GM18868 (cell line): ENCODE measurements around the gene CEP131.
"Not testable (repeated sequence)": the region's sequence is repeated elsewhere in the genome, so short reads cannot be mapped to it uniquely, and the experiment has no call there.

Experiments
- ATAC-seq: cut with Tn5 transposase; IDR thresholded peaks from one replicate; pipeline ENCODE4 v1.9.1; 2021; ENCODE audit warnings: mild to moderate bottlenecking, moderate library complexity; ENCODE audit not compliant: unreplicated experiment

The CEP131 gene

GRCh38 chr17:81228834-81229665 lies 6.3 kb upstream of the CEP131 start:
- no peak for ATAC-seq

- ATAC-seq = no peak
These were observed 5.7 kb upstream of the CEP131 start for GRCh38 chr17:81228420-81228819.

- not testable (repeated sequence) for ATAC-seq
These were observed 4.9 kb upstream of the CEP131 start for GRCh38 chr17:81227630-81228029.

- no peak for ATAC-seq
These were observed 981 bp upstream of the CEP131 start for GRCh38 chr17:81223762-81224130.

DNA sequence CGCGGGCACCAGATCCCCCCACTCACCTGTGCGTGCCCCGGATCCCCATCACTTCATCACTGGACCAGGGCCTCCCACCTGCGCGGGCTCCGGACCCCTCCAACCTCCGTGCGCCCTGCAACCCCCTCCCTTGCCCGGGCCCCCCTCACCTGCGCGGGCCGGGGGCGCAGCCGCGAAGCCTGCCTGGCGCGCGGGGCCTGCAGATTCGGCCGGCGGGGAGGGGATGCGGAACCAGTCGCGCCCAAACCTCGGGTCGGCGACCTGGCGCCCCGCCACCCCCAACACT lies 202 bp downstream of the CEP131 start:
- ATAC-seq = no peak

- ATAC-seq = no peak
These were observed 734 bp downstream of the CEP131 start for GRCh38 chr17:81221842-81222619.

DNA sequence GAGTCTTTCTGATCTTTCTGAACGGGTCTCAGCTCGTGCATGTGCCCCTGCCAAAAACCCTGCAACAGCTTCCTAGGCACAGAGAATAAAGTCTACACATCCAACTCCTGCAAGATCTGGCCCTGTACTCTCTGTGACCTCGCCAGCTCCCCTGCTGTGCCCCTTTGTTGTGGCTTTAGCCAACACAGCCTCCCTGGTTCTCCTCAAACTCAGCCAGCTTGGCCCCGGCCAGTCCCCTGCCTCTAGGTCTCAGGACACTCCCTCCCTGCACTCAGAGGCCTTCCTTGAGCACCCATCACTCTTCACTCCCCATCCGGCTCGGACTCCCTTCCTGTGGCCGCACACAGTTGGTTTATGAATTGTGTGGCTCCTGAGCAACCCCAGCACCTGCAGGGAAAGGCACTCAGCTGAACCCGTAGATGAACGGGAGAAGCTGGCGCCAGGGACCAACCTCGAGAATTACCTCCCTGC lies 1.4 kb downstream of the CEP131 start:
- no peak for ATAC-seq

DNA sequence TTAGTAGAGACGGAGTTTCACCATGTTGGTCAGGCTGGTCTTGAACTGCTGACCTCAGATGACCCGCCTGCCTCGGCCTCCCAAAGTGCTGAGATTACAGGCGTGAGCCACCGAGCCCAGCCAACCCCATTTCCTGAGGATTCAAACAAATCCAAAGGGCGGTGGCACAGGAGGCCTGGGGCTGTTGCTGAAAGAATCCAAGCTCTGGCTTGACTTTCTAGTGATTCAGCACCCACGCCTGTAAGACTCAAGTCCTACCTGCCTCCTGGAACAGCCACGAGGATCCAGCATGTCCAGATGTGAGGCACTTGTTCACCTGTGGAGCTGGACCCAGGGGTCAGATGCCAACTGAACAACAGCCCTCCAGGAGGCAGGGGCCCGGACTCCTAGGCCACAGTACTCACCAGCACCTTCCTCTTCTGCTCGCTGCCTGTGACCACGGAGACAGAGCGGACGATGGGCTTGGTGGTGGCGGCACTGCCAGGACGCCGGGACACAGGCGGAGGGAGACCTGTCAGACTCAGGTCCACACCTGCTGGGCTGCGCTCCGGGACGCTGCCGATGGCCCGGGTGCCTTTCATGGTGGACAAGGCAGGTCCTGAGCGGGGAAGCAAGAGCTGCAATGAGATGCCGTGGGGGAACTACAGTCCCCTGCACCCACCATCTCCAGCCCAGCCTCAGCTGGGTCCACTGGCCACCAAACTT lies 3.1 kb downstream of the CEP131 start:
- ATAC-seq = no peak

GRCh38 chr17:81218991-81219390 lies 3.8 kb downstream of the CEP131 start:
- ATAC-seq = no peak

GRCh38 chr17:81218459-81218858 lies 4.3 kb downstream of the CEP131 start:
- ATAC-seq = no peak

- ATAC-seq = no peak
These were observed 5.3 kb downstream of the CEP131 start for GRCh38 chr17:81217491-81217890.

- ATAC-seq = no peak
These were observed 8.8 kb downstream of the CEP131 start for GRCh38 chr17:81213978-81214377.

- no peak for ATAC-seq
These were observed 10.4 kb downstream of the CEP131 start for GRCh38 chr17:81212365-81212764.

DNA sequence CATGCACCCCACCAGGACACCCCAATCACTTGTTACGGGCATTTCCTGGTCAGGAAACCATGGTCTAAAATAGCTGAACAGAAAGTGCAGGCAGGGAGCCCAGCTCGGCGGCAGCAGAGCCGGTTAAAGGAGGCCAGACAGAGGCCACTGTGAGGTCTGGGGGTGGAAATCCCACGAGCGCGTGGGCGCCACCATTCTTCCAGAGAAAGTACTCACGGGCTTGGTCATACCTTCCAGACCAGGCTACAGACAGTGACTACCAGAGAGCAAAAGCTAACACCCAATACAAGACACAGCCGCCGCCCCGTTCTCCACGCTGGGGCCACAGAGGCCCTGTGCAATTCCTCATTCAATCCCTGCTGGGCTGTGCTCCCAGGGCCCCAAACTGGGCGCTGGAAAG lies 11.9 kb downstream of the CEP131 start:
- ATAC-seq = no peak

GRCh38 chr17:81210466-81210865 lies 12.3 kb downstream of the CEP131 start:
- ATAC-seq = no peak

GRCh38 chr17:81209141-81209540 lies 13.6 kb downstream of the CEP131 start:
- ATAC-seq = no peak

DNA sequence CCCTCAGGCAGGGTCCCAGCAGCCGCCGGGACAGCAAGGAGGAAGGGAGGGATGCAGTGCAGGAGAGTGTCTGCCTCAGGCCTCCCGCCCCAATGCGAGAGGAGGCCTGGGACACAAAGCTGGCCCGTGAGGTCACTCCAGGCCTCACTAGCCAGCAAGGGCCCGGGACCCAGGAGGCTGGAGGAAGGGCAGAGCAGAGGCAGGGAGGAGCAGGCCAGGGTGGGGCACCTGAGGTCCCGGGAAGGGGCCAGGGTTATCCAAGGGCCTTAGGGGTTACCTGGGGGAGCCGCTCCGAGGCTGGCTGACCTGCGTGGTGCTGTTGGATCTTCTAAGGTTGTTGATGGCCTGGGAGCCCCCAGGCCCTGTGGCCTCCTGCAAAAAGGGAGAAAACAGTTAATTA lies 14.1 kb downstream of the CEP131 start:
- ATAC-seq = no peak

- ATAC-seq = no peak
These were observed 14.9 kb downstream of the CEP131 start for GRCh38 chr17:81207610-81208581.

DNA sequence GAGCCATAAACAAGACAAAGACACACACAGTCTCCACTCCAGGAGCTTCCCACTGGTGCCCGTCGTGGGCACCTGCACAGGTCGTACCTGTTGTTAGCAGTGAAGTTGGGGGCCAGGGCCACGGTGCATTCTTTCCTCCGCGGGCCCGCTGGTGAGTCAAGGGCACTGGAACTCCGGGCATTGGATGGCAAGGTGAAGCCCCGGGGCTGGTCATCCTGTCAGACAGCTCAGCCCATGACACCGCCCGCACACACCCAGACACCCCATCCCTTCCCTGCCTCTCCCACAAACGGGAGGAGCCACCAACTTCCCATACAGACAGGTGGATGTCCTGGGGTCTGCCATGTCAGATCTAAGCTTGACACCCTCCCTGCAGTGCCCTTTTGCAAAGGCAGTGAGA lies 16.1 kb downstream of the CEP131 start:
- ATAC-seq = no peak

DNA sequence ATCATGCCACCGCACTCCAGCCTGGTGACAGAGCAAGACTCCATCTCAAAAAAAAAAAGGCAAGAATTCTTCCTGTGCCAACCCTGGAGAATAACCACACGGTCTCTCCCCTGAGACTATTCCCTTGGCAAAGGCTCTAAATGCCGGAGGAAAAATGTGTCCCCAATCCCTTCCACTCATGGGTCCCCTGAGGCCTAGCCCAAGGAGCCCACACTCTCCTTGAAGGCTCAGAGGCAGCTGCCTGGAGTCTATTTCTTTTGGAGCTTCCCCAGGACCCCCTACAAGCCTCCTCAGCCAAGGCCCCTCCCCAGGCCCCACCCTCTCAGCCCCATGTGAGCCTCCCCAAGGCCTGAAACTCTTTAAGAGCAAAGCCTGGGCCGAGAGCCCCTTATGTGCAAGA lies 16.6 kb downstream of the CEP131 start:
- ATAC-seq = no peak

- ATAC-seq = no peak
These were observed 18.2 kb downstream of the CEP131 start for GRCh38 chr17:81204578-81204977.
